ENCODE results near the gene PCP4. TPM values are rescaled to one million over a fixed set of nuclear protein-coding genes. Genes with fewer than 3 reads are reported as not detected.

Gene PCP4
- total and polyA plus RNA-seq, 2 donors (not counting 3 experiments of a cell fraction or from before 2014, with no cell fraction given): not detected

GRCh38 chr21:39900491-39900890, 33.3 kb downstream of the PCP4 start:
- no TSS peak for BruUV-seq (replicated peaks)
- peaks cover 3% of the 10 kb centered on the region for H3K9me3 ChIP-seq (replicated peaks; ENCODE audit: control insufficient read depth, insufficient read depth, low read length)
- POLR2A ChIA-PET: no interaction called here

More at GRCh38 chr21:39900491-39900890, 33.3 kb downstream of the PCP4 start:
- H3K9ac ChIP-seq (replicated peaks; ENCODE audit: extremely low read depth, insufficient read depth, low read length): no peak overlapping the region
- no peak for TF ChIP-seq EZH2 (IDR thresholded peaks at IDR 0.05; ENCODE audit: borderline replicate concordance, low read depth, low read length, severe bottlenecking)
- no peak for TF ChIP-seq POLR2AphosphoS5 (IDR thresholded peaks at IDR 0.05; ENCODE audit: insufficient read depth, low read depth, low read length)
- TF ChIP-seq MAX (IDR thresholded peaks at IDR 0.05; ENCODE audit: insufficient read depth, insufficient read length): no peak
- no peak for TF ChIP-seq FOS (IDR thresholded peaks at IDR 0.05; ENCODE audit: borderline replicate concordance, insufficient read depth, low read length)
- TF ChIP-seq POLR2A (IDR thresholded peaks at IDR 0.05; ENCODE audit: low read depth, low read length): no peak
- no peak for TF ChIP-seq CTCF (IDR thresholded peaks at IDR 0.05; ENCODE audit: extremely low read depth in 1 of 2, insufficient read depth in 1 of 2, low read depth in 1 of 2, low read length in 2 of 2)
- TF ChIP-seq JUN (IDR thresholded peaks at IDR 0.05; ENCODE audit: borderline replicate concordance, insufficient read depth, insufficient read length, low read depth): no peak
- no peak for TF ChIP-seq MYC (IDR thresholded peaks at IDR 0.05; ENCODE audit: low read depth, low read length)
- no peak for TF ChIP-seq GATA2 (IDR thresholded peaks at IDR 0.05; ENCODE audit: insufficient read depth, insufficient read length, low read depth, low read length)
- no peak overlapping the region for H3K27ac ChIP-seq (ENCODE audit: insufficient read depth, low read depth, low read length)
- no peak overlapping the region for H3K4me3 ChIP-seq (replicated peaks in 1 of 3; ENCODE audit: insufficient read depth in 1 of 3, low read depth in 1 of 3, low read length in 3 of 3)
- no peaks in the 10 kb centered on the region for H4K20me1 ChIP-seq (replicated peaks; ENCODE audit: control insufficient read depth, extremely low read depth, insufficient read depth, low read length)
- intact Hi-C loops (cut with micrococcal nuclease): no loop called here
- H3K9me1 ChIP-seq (replicated peaks; ENCODE audit: control insufficient read depth, extremely low read depth, insufficient read depth, low read length): no peaks in the 10 kb centered on the region
- no peaks in the 10 kb centered on the region for H3K4me1 ChIP-seq (ENCODE audit: control insufficient read depth, extremely low read depth, insufficient read depth, low read length)
- no peaks in the 10 kb centered on the region for H3K79me2 ChIP-seq (ENCODE audit: control insufficient read depth, insufficient read depth, low read length)
- DNase-seq (ENCODE audit: low read depth, low spot score) (no peak), FAIRE-seq (no peak)
- H3K4me2 ChIP-seq (ENCODE audit: insufficient read depth, low read length): no peak overlapping the region
- CTCF ChIA-PET: no interaction called here
- dilution Hi-C loops (cut with MboI; ENCODE audit: extremely low pct_ligation_motif_present, low sequenced_read_pairs): no loop called here
- no peaks in the 10 kb centered on the region for H3K27me3 ChIP-seq (ENCODE audit: control insufficient read depth in 2 of 2, insufficient read depth in 2 of 2, low read length in 2 of 2)
- H2AFZ ChIP-seq (ENCODE audit: low read depth, low read length): no peak overlapping the region
- H3K36me3 ChIP-seq (ENCODE audit: control insufficient read depth in 2 of 2, extremely low read depth in 1 of 2, insufficient read depth in 2 of 2, low read length in 2 of 2): no peaks in the 10 kb centered on the region

Measured in endothelial cell of umbilical vein (primary cell).